Measurements from ENCODE around the gene RGL2.

- no peak for TF ChIP-seq CTCF (IDR thresholded peaks at IDR 0.05; ENCODE audit: borderline replicate concordance, extremely low read depth, low read length, poor library complexity, severe bottlenecking)
- TF ChIP-seq EZH2 (IDR thresholded peaks at IDR 0.05; ENCODE audit: borderline replicate concordance, low read depth, low read length, severe bottlenecking): no peak
These were observed 32.0 kb upstream of the RGL2 start for GRCh38 chr6:33330736-33331135.

All from DND-41 (cell line).